ENCODE measurements around the gene CISH. TPM values are rescaled to one million over a fixed set of nuclear protein-coding genes. Genes with fewer than 3 reads are reported as not detected.

The CISH gene
- total and polyA plus RNA-seq, 12 donors, result 5.4 to 131 (median 23.1) TPM

GRCh38 chr3:50633230-50633790 is 21.7 kb upstream of the CISH start:
- no peak overlapping the region for H3K4me3 ChIP-seq
- no peak for TF ChIP-seq CTCF (IDR thresholded peaks at IDR 0.05)
- H3K36me3 ChIP-seq, result peaks cover 0 to 15% (median 0%) of the 10 kb centered on the region in 9 donors
- no peaks in the 10 kb centered on the region for H3K9me3 ChIP-seq
- WGBS, 2 donors, result 66 to 67% methylated on average over 5 of the region's 5 CpGs
- no peak for DNase-seq
- H3K4me1 ChIP-seq, result peaks cover 6 to 90% (median 67%) of the 10 kb centered on the region in 9 donors
- no peak for ATAC-seq
- peak overlapping the region in 2 of 10 donors; percentile 14 to 36 for H3K27ac ChIP-seq
- intact Hi-C loops (cut with DNase I), result no loop called here
- no peaks in the 10 kb centered on the region for H3K27me3 ChIP-seq

- H3K27me3 ChIP-seq, result no peaks in the 10 kb centered on the region
- no peaks in the 10 kb centered on the region for H3K9me3 ChIP-seq
- 25 to 34% methylated on average over 5 of the region's 5 CpGs for WGBS, 2 donors
- H3K4me3 ChIP-seq, result no peak overlapping the region
- intact Hi-C loops (cut with DNase I), result no loop called here
- H3K36me3 ChIP-seq, result peaks cover 0 to 15% (median 0%) of the 10 kb centered on the region in 9 donors
- ATAC-seq (no peak), DNase-seq (no peak)
- no peak for TF ChIP-seq CTCF (IDR thresholded peaks at IDR 0.05)
- peak overlapping the region in 5 of 10 donors; percentile 28 to 70 (median 43) for H3K27ac ChIP-seq
- peaks cover 8 to 90% (median 65%) of the 10 kb centered on the region in 9 donors for H3K4me1 ChIP-seq
These were observed 20.9 kb upstream of the CISH start for GRCh38 chr3:50632450-50632849.

DNA sequence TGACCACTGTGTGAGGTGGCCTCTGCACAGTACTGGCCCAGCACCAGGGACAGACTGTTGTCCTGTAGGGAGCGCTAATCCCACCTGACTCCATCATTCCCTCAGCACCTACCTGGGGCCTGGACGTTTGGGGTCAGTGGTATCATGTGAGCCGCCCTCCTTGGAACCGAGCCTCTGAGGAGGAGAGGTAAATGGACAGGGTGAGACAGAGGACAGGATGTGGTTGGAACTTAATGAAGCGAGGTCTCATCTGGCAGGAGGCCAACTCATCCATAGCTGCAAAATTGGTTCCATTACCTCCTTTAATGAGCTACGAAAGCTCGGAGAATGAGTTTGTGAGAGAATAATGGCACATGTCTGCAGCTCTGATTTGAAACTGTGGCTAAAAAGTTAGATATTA is 19.3 kb upstream of the CISH start:
- ATAC-seq (no peak), DNase-seq (no peak)
- peaks cover 7 to 90% (median 60%) of the 10 kb centered on the region in 9 donors for H3K4me1 ChIP-seq

GRCh38 chr3:50630394-50630793 is 18.8 kb upstream of the CISH start:
- H3K4me1 ChIP-seq, result peaks cover 8 to 94% (median 64%) of the 10 kb centered on the region in 9 donors
- 78 to 81% methylated on average over 6 of the region's 6 CpGs for WGBS, 2 donors

More for the DNA sequence above, 19.3 kb upstream of the CISH start:
- Histone ChIP-seq H3K27me3 (no peaks in the 10 kb centered on the region), H3K27ac (peak overlapping the region in 4 of 10 donors; percentile 4 to 70 (median 44)), H3K9me3 (no peaks in the 10 kb centered on the region), H3K4me3 (no peak overlapping the region), H3K36me3 (peaks cover 0 to 15% (median 0%) of the 10 kb centered on the region in 9 donors)
- no peak for TF ChIP-seq CTCF (IDR thresholded peaks at IDR 0.05)
- intact Hi-C loops (cut with DNase I), result no loop called here
- 46 to 64% methylated on average over 7 of the region's 7 CpGs for WGBS, 2 donors

More at GRCh38 chr3:50630394-50630793, 18.8 kb upstream of the CISH start:
- ATAC-seq (no peak), DNase-seq (no peak)
- no peak for TF ChIP-seq CTCF (IDR thresholded peaks at IDR 0.05)
- H3K4me3 ChIP-seq, result no peak overlapping the region
- no peaks in the 10 kb centered on the region for H3K27me3 ChIP-seq
- H3K27ac ChIP-seq, result peak overlapping the region in 4 of 10 donors; percentile 12 to 70 (median 50)
- no peaks in the 10 kb centered on the region for H3K9me3 ChIP-seq
- intact Hi-C loops (cut with DNase I), result no loop called here
- H3K36me3 ChIP-seq, result peaks cover 0 to 15% (median 0%) of the 10 kb centered on the region in 9 donors

Data from heart right ventricle (tissue), 16 donors.